H1 (cell line): ENCODE results near the gene USP17L30. TPM values are rescaled to one million over a fixed set of nuclear protein-coding genes. Genes with fewer than 3 reads are reported as not detected.

Experiments used
- CTCF ChIA-PET: fragments of 300-600 bp; sonication (Branson Sonifier 250); formaldehyde crosslinking; loops from one replicate; lab custom pipeline; 2021; ENCODE audit not compliant: partially characterized antibody; lab: Charles Lee
- POLR2A ChIA-PET: fragments of 300-600 bp; sonication (Branson Sonifier 250); formaldehyde crosslinking; loops from one replicate; lab custom pipeline; 2021; ENCODE audit warnings: inconsistent platforms; ENCODE audit not compliant: partially characterized antibody; lab: Charles Lee
- DNase-seq, 2 experiments: peaks; one replicate each; pipeline versions ENCODE4 v3.0.0 to v3.0.0-alpha.2; 2010 to 2022; ENCODE audit warnings: low spot score in 2 of 2, low read depth in 1 of 2, mixed read lengths in 1 of 2
- FAIRE-seq: peaks from 2 replicates; lab custom pipeline; 2011; peaks lifted over from hg19 to GRCh38; lab: Jason Lieb, UNC
- H2AFZ ChIP-seq: 2 replicates; pipeline ENCODE4 v1.8.1; 2012; ENCODE audit warnings: low read length, inconsistent platforms
- H2AK5ac ChIP-seq: 2 replicates; pipeline ENCODE4 v1.6.1; 2013; ENCODE audit warnings: low read depth, low read length
- H2BK120ac ChIP-seq: replicated peaks from 2 replicates; pipeline ENCODE3; 2013; ENCODE audit warnings: low read depth, low read length, inconsistent platforms
- H2BK12ac ChIP-seq: 2 replicates; pipeline ENCODE4 v1.6.1; 2013; ENCODE audit warnings: low read depth, low read length
- H2BK15ac ChIP-seq: 2 replicates; pipeline ENCODE4 v1.6.1; 2013; ENCODE audit warnings: low read length
- H2BK20ac ChIP-seq: 2 replicates; pipeline ENCODE4 v1.6.1; 2013; ENCODE audit warnings: low read length
- H2BK5ac ChIP-seq: 2 replicates; pipeline ENCODE4 v1.6.1; 2013; ENCODE audit warnings: low read depth, low read length
- H3K14ac ChIP-seq: 2 replicates; pipeline ENCODE4 v1.6.1; 2013; ENCODE audit warnings: inconsistent platforms; ENCODE audit not compliant: insufficient read length
- H3K18ac ChIP-seq: 2 replicates; pipeline ENCODE4 v1.6.1; 2013; ENCODE audit warnings: low read length; ENCODE audit errors: extremely low read depth
- H3K23ac ChIP-seq: 2 replicates; pipeline ENCODE4 v1.6.1; 2013; ENCODE audit warnings: inconsistent platforms; ENCODE audit not compliant: insufficient read length
- H3K23me2 ChIP-seq: 2 replicates; pipeline ENCODE4 v1.6.1; 2013; ENCODE audit warnings: low read depth, low read length
- H3K27ac ChIP-seq: 2 replicates; pipeline ENCODE4 v1.6.1; 2011; ENCODE audit warnings: low read depth, low read length, inconsistent platforms
- H3K27me3 ChIP-seq, 4 experiments: replicated peaks in 1 of 4; 1 replicate in 1 of 4; 2 replicates in 3 of 4; pipeline versions ENCODE4 v1.6.1 to v1.8.1; 2011 to 2013; ENCODE audit warnings: low read length in 3 of 4, mild to moderate bottlenecking in 3 of 4, inconsistent platforms in 2 of 4, mixed read lengths in 2 of 4, moderate library complexity in 1 of 4; ENCODE audit not compliant: control insufficient read depth in 3 of 4, insufficient read depth in 3 of 4; ENCODE audit errors: extremely low read depth in 1 of 4
- H3K36me3 ChIP-seq, 4 experiments: 2 replicates each; pipeline versions ENCODE4 v1.6.1 to v1.8.1; 2011 to 2013; ENCODE audit warnings: mild to moderate bottlenecking in 4 of 4, low read length in 3 of 4, moderate library complexity in 2 of 4, control low read depth in 1 of 4, inconsistent platforms in 1 of 4; ENCODE audit not compliant: insufficient read depth in 4 of 4, control insufficient read depth in 2 of 4
- H3K4ac ChIP-seq: replicated peaks from 2 replicates; pipeline ENCODE3; 2013; ENCODE audit warnings: low read length, low read depth, mixed read lengths, inconsistent platforms; ENCODE audit not compliant: insufficient read length
- H3K4me1 ChIP-seq, 4 experiments: replicated peaks in 1 of 4; 1 replicate in 1 of 4; 2 replicates in 3 of 4; pipeline versions ENCODE4 v1.6.1 to v1.8.1; 2011 to 2013; ENCODE audit warnings: low read length in 3 of 4, inconsistent platforms in 2 of 4, mixed read lengths in 1 of 4; ENCODE audit not compliant: insufficient read depth in 4 of 4, control insufficient read depth in 3 of 4
- H3K4me2 ChIP-seq, 2 experiments: 2 replicates each; pipeline versions ENCODE4 v1.6.1 to v1.8.1; 2011 to 2013; ENCODE audit warnings: low read depth in 2 of 2, low read length in 2 of 2, control low read depth in 1 of 2, inconsistent platforms in 1 of 2, mild to moderate bottlenecking in 1 of 2; ENCODE audit not compliant: insufficient read depth in 1 of 2
- H3K4me3 ChIP-seq, 4 experiments: fragments of 200-600, 300-600 bp in 1 of 4; sonication (generic), shearing (Covaris generic), sonication (Bioruptor Twin) in 1 of 4; 2 replicates each; pipeline versions ENCODE4 v1.5.1 to v1.8.1; 2011 to 2016; ENCODE audit warnings: low read length in 4 of 4, low read depth in 3 of 4, control low read depth in 2 of 4, inconsistent platforms in 2 of 4, mild to moderate bottlenecking in 2 of 4, mixed read lengths in 1 of 4, moderate library complexity in 1 of 4; ENCODE audit not compliant: insufficient read depth in 2 of 4; ENCODE audit errors: extremely low read depth in 1 of 4
- H3K56ac ChIP-seq: replicated peaks from 2 replicates; pipeline ENCODE3; 2013; ENCODE audit warnings: low read depth, mild to moderate bottlenecking, mixed read lengths, low read length, inconsistent platforms; ENCODE audit not compliant: insufficient read length
- H3K79me1 ChIP-seq: 2 replicates; pipeline ENCODE4 v1.6.1; 2013; ENCODE audit warnings: low read depth, low read length, control low read depth
- H3K79me2 ChIP-seq, 2 experiments: 2 replicates each; pipeline versions ENCODE4 v1.6.1 to v1.8.1; 2012 to 2013; ENCODE audit warnings: low read length in 2 of 2, mild to moderate bottlenecking in 2 of 2, inconsistent platforms in 1 of 2; ENCODE audit not compliant: insufficient read depth in 2 of 2, control insufficient read depth in 1 of 2
- H3K9ac ChIP-seq, 4 experiments: replicated peaks in 1 of 4; 1 replicate in 1 of 4; 2 replicates in 3 of 4; pipeline versions ENCODE4 v1.6.1 to v1.8.1; 2011 to 2013; ENCODE audit warnings: low read depth in 3 of 4, low read length in 3 of 4, control low read depth in 2 of 4, mild to moderate bottlenecking in 2 of 4, moderate library complexity in 2 of 4, inconsistent platforms in 1 of 4; ENCODE audit errors: extremely low read depth in 1 of 4
- H3K9me3 ChIP-seq, 2 experiments: 2 replicates each; pipeline versions ENCODE4 v1.6.1 to v1.8.1; 2012 to 2013; ENCODE audit warnings: mild to moderate bottlenecking in 2 of 2, moderate library complexity in 2 of 2, control low read depth in 1 of 2, inconsistent platforms in 1 of 2, low read depth in 1 of 2, low read length in 1 of 2, mixed read lengths in 1 of 2; ENCODE audit not compliant: insufficient read depth in 2 of 2
- H4K20me1 ChIP-seq, 2 experiments: replicated peaks in 1 of 2; 2 replicates each; pipeline versions ENCODE3 to v1.8.1; 2011 to 2013; ENCODE audit warnings: inconsistent platforms in 2 of 2, low read length in 2 of 2, mild to moderate bottlenecking in 1 of 2; ENCODE audit not compliant: insufficient read depth in 2 of 2, control insufficient read depth in 1 of 2
- H4K5ac ChIP-seq: 2 replicates; pipeline ENCODE4 v1.6.1; 2013; ENCODE audit warnings: low read length, low read depth, mixed read lengths, inconsistent platforms; ENCODE audit not compliant: insufficient read length
- H4K8ac ChIP-seq: 2 replicates; pipeline ENCODE4 v1.8.0; 2013; ENCODE audit warnings: mild to moderate bottlenecking, moderate library complexity, low read length, inconsistent platforms; ENCODE audit not compliant: insufficient read depth; ENCODE audit errors: extremely low read depth
- H4K91ac ChIP-seq: replicated peaks from 2 replicates; pipeline ENCODE3; 2013; ENCODE audit warnings: low read length, mixed read lengths, inconsistent platforms; ENCODE audit not compliant: insufficient read length
- ATF2 ChIP-seq: IDR thresholded peaks from 2 replicates; pipeline ENCODE4 v1.6.1; 2012; ENCODE audit warnings: low read length, inconsistent platforms
- EZH2 ChIP-seq: fragments of 200-600 bp; sonication (generic); IDR thresholded peaks from 2 replicates; pipeline ENCODE4 v1.7.1; 2012; ENCODE audit warnings: low read depth, mild to moderate bottlenecking, moderate library complexity, low read length, inconsistent platforms; ENCODE audit not compliant: severe bottlenecking
- FOSL1 ChIP-seq: IDR thresholded peaks from 2 replicates; pipeline ENCODE4 v1.6.1; 2011; ENCODE audit warnings: mild to moderate bottlenecking, low read depth, low read length, moderate library complexity; ENCODE audit not compliant: insufficient read depth
- POLR2AphosphoS5 ChIP-seq: IDR thresholded peaks from 2 replicates; pipeline ENCODE4 v1.6.1; 2011; ENCODE audit warnings: low read depth, low read length
- RAD21 ChIP-seq, 2 experiments: IDR thresholded peaks in 1 of 2; conservative IDR thresholded peaks in 1 of 2; 2 replicates each; pipeline ENCODE4 v1.6.1; 2011; ENCODE audit warnings: low read depth in 2 of 2, low read length in 2 of 2, improper control_type of control experiment in 1 of 2, inconsistent platforms in 1 of 2, mild to moderate bottlenecking in 1 of 2, moderate library complexity in 1 of 2
- RFX5 ChIP-seq: IDR thresholded peaks from 2 replicates; pipeline ENCODE4 v1.6.1; 2011; ENCODE audit warnings: low read depth, low read length, improper control_type of control experiment, borderline replicate concordance
- RNF2 ChIP-seq: fragments of 200-900, 300-1000 bp; sonication (generic); IDR thresholded peaks from 2 replicates; pipeline ENCODE4 v1.7.1; 2016; ENCODE audit warnings: borderline replicate concordance, low read depth, mild to moderate bottlenecking, antibody characterized with exemption, low read length; ENCODE audit not compliant: poor library complexity, severe bottlenecking; ENCODE audit errors: missing control alignments
- SUZ12 ChIP-seq: fragments of 200-600 bp; sonication (generic); IDR thresholded peaks from 2 replicates; pipeline ENCODE4 v1.6.1; 2012; ENCODE audit warnings: mild to moderate bottlenecking, inconsistent platforms, low read length, moderate library complexity, mixed read lengths
- YY1 ChIP-seq: IDR thresholded peaks from 2 replicates; pipeline ENCODE4 v1.6.1; 2011; ENCODE audit warnings: low read depth, mild to moderate bottlenecking, low read length
- WGBS, 2 experiments: shearing (Covaris generic) in 1 of 2; methylation state at CpG; one replicate each; pipeline versions ENCODE4 v1.1.6 to v1.1.7; 2013 to 2015; ENCODE audit warnings: low lambda C conversion rate in 2 of 2, mixed read lengths in 2 of 2, inconsistent platforms in 1 of 2, low coverage in 1 of 2, missing lambda C conversion rate in 1 of 2; ENCODE audit not compliant: insufficient replicate concordance in 2 of 2, insufficient coverage in 1 of 2, insufficient read length in 1 of 2; ENCODE audit errors: extremely low coverage in 1 of 2, missing lambda C conversion rate in 1 of 2; 5-methylcytosine and 5-hydroxymethylcytosine counted together
- polyA plus RNA-seq, 7 experiments: library from polyadenylated mRNA; depleted of rRNA in 3 of 7; stranded (reverse) in 5 of 7; unstranded in 2 of 7; fragments of >200 nt in 5 of 7; fragments of 200-250 nt in 2 of 7; gene quantifications; 1 replicate in 5 of 7; 2 replicates in 1 of 7; 4 replicates in 1 of 7; pipeline versions ENCODE4 v1.2.1 to v1.2.3, GENCODE V29; 2011 to 2013; ENCODE audit warnings: missing spikeins in 2 of 7, mixed read lengths in 2 of 7
- total RNA-seq: library from RNA; stranded (reverse); fragmentation: NEBNext Ultra II Directional; extraction: Animal tissue kit (Norgen Biotek cat#: 25700); gene quantifications from 2 replicates; pipeline ENCODE4 v1.2.1, GENCODE V29; 2021

Gene USP17L30
- total and polyA plus RNA-seq, 2 of the 8 experiments (the other 6 are each of a cell fraction or from before 2014, with no cell fraction given): not detected

GRCh38 chr4:9409793-9410192, 46.9 kb downstream of the USP17L30 start:
- Histone ChIP-seq H3K4me3 (no peak overlapping the region), H3K56ac (no peak overlapping the region), H4K91ac (no peak overlapping the region), H4K8ac (no peak overlapping the region), H3K23ac (no peak overlapping the region), H2BK15ac (no peak overlapping the region), H3K4me2 (no peak overlapping the region), H3K27me3 (no peaks in the 10 kb centered on the region), H3K4ac (no peak overlapping the region), H3K23me2 (no peaks in the 10 kb centered on the region), H2BK20ac (no peak overlapping the region), H3K79me2 (no peaks in the 10 kb centered on the region), H3K9ac (no peak overlapping the region), H3K36me3 (no peaks in the 10 kb centered on the region), H2AFZ (no peak overlapping the region), H4K5ac (no peak overlapping the region), H3K9me3 (peaks cover 8 to 24% of the 10 kb centered on the region in 2 experiments; a peak in 3 of 4 replicates), H2BK5ac (no peak overlapping the region), H3K14ac (no peak overlapping the region), H3K79me1 (no peaks in the 10 kb centered on the region), H3K27ac (no peak overlapping the region), H4K20me1 (no peaks in the 10 kb centered on the region), H2BK12ac (no peak overlapping the region), H3K4me1 (no peaks in the 10 kb centered on the region), H2BK120ac (no peak overlapping the region), H3K18ac (no peak overlapping the region), H2AK5ac (no peak overlapping the region)
- 88% methylated on average over 12 of the region's 13 CpGs; no CpG with 5 or more reads in 1 of the 2 experiments for WGBS, 2 experiments
- FAIRE-seq (no peak), DNase-seq (no peak)
- ChIA-PET CTCF (no interaction called here), POLR2A (no interaction called here)
- no peak for TF ChIP-seq YY1
- TF ChIP-seq EZH2: no peak
- TF ChIP-seq ATF2: no peak
- no peak for TF ChIP-seq POLR2AphosphoS5
- TF ChIP-seq RFX5: no peak
- TF ChIP-seq RAD21 (IDR thresholded peaks at IDR 0.05 in 1 of 2, conservative IDR thresholded peaks at IDR 0.05 in 1 of 2; ENCODE audit: low read depth in 2 of 2, low read length in 2 of 2): no peak
- no peak for TF ChIP-seq SUZ12
- TF ChIP-seq FOSL1: no peak
- no peak for TF ChIP-seq RNF2
